ENCODE results near the gene CLIC4.

DNA sequence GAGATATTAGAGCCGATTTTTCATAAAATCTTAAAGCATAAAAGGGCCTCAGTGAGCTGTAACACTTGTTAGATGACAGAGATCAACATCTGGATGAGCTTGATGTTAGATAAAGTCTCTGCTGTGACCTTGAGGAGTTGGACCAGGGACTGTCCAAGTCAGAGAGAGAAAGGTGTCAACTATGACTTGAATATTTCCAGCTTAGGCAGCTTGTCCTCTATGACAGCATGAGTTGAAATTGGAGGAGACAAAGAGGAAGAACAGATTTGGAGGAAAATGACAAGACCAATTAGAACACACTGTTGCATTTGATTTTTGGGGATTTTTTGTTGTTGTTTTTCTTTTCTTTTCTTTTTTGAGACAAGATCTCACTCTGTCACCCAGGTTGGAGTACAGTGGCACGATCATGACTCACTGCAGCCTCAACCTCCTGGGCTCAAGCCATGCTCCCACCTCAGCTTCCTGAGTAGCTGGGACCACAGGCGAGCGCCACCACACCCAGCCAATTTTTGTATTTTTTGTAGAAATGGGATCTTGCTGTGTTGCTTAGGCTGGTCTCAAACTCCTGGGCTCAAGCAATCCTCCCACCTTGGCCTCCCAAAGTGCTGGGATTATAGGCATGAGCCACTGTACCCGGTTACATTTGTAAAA is 35.3 kb upstream of the CLIC4 start:
- TF ChIP-seq CTCF (IDR thresholded peaks at IDR 0.05) (no peak), POLR2A (IDR thresholded peaks at IDR 0.05) (no peak)

Measured in Peyer's patch (tissue), 4 donors.